ENCODE measurements around the gene PTPRG.

Gene PTPRG

GRCh38 chr3:61624300-61624699 lies 62.9 kb downstream of the PTPRG start:
- H3K4me1 ChIP-seq (ENCODE audit: control insufficient read depth, low read length), result no peaks in the 10 kb centered on the region
- no peak overlapping the region for H3K4me2 ChIP-seq (ENCODE audit: low read length)
- H3K27ac ChIP-seq (ENCODE audit: low read depth, low read length), result no peak overlapping the region
- H3K27me3 ChIP-seq (ENCODE audit: control insufficient read depth, low read length), result 0 out of 2 replicates have a peak, but pooled peaks cover 4% of the 10 kb centered on the region
- H3K36me3 ChIP-seq (ENCODE audit: control insufficient read depth, low read length), result no peaks in the 10 kb centered on the region
- H3K4me3 ChIP-seq (ENCODE audit: low read length), result no peak overlapping the region
- H3F3A ChIP-seq (ENCODE audit: control insufficient read depth, insufficient read depth), result no peaks in the 10 kb centered on the region
- no peaks in the 10 kb centered on the region for H4K20me1 ChIP-seq (ENCODE audit: control insufficient read depth, insufficient read depth, low read depth, low read length)
- H3K9me2 ChIP-seq (replicated peaks; ENCODE audit: control insufficient read depth, low read length), result no peaks in the 10 kb centered on the region
- H3K9me3 ChIP-seq (ENCODE audit: control insufficient read depth, insufficient read depth, low read length), result no peaks in the 10 kb centered on the region
- TF ChIP-seq EZH2phosphoT487 (IDR thresholded peaks at IDR 0.05; ENCODE audit: borderline replicate concordance, low read length), result no peak
- TF ChIP-seq CTCF (IDR thresholded peaks at IDR 0.05; ENCODE audit: low read depth, low read length, poor library complexity, severe bottlenecking), result no peak
- no peaks in the 10 kb centered on the region for H3K79me2 ChIP-seq (ENCODE audit: control insufficient read depth, low read length)

GRCh38 chr3:61625429-61625828 lies 64.1 kb downstream of the PTPRG start:
- H3K9me3 ChIP-seq (ENCODE audit: control insufficient read depth, insufficient read depth, low read length), result no peaks in the 10 kb centered on the region
- no peak overlapping the region for H3K4me2 ChIP-seq (ENCODE audit: low read length)
- no peak overlapping the region for H3K27ac ChIP-seq (ENCODE audit: low read depth, low read length)
- no peaks in the 10 kb centered on the region for H4K20me1 ChIP-seq (ENCODE audit: control insufficient read depth, insufficient read depth, low read depth, low read length)
- TF ChIP-seq CTCF (IDR thresholded peaks at IDR 0.05; ENCODE audit: low read depth, low read length, poor library complexity, severe bottlenecking), result no peak
- TF ChIP-seq EZH2phosphoT487 (IDR thresholded peaks at IDR 0.05; ENCODE audit: borderline replicate concordance, low read length), result no peak
- H3K27me3 ChIP-seq (ENCODE audit: control insufficient read depth, low read length), result 0 out of 2 replicates have a peak, but pooled peaks cover 4% of the 10 kb centered on the region
- no peaks in the 10 kb centered on the region for H3K79me2 ChIP-seq (ENCODE audit: control insufficient read depth, low read length)
- H3K36me3 ChIP-seq (ENCODE audit: control insufficient read depth, low read length), result no peaks in the 10 kb centered on the region
- H3F3A ChIP-seq (ENCODE audit: control insufficient read depth, insufficient read depth), result no peaks in the 10 kb centered on the region
- no peaks in the 10 kb centered on the region for H3K9me2 ChIP-seq (replicated peaks; ENCODE audit: control insufficient read depth, low read length)
- H3K4me3 ChIP-seq (ENCODE audit: low read length), result no peak overlapping the region
- H3K4me1 ChIP-seq (ENCODE audit: control insufficient read depth, low read length), result no peaks in the 10 kb centered on the region

GRCh38 chr3:61626484-61626883 lies 65.1 kb downstream of the PTPRG start:
- Histone ChIP-seq H4K20me1 (ENCODE audit: control insufficient read depth, insufficient read depth, low read depth, low read length) (no peaks in the 10 kb centered on the region), H3K4me1 (ENCODE audit: control insufficient read depth, low read length) (no peaks in the 10 kb centered on the region), H3K79me2 (ENCODE audit: control insufficient read depth, low read length) (no peaks in the 10 kb centered on the region), H3K9me2 (replicated peaks; ENCODE audit: control insufficient read depth, low read length) (no peaks in the 10 kb centered on the region), H3K9me3 (ENCODE audit: control insufficient read depth, insufficient read depth, low read length) (no peaks in the 10 kb centered on the region), H3K4me3 (ENCODE audit: low read length) (no peak overlapping the region), H3F3A (ENCODE audit: control insufficient read depth, insufficient read depth) (no peaks in the 10 kb centered on the region), H3K36me3 (ENCODE audit: control insufficient read depth, low read length) (no peaks in the 10 kb centered on the region), H3K27ac (ENCODE audit: low read depth, low read length) (no peak overlapping the region), H3K4me2 (ENCODE audit: low read length) (no peak overlapping the region), H3K27me3 (ENCODE audit: control insufficient read depth, low read length) (0 out of 2 replicates have a peak, but pooled peaks cover 4% of the 10 kb centered on the region)
- TF ChIP-seq CTCF (IDR thresholded peaks at IDR 0.05; ENCODE audit: low read depth, low read length, poor library complexity, severe bottlenecking), result no peak
- TF ChIP-seq EZH2phosphoT487 (IDR thresholded peaks at IDR 0.05; ENCODE audit: borderline replicate concordance, low read length), result no peak

Data from DOHH2 (cell line).